Type B pancreatic cell (in vitro differentiated cells): ENCODE measurements around the gene KCTD18. TPM values are rescaled to one million over a fixed set of nuclear protein-coding genes. Genes with fewer than 3 reads are reported as not detected.

Experiments
- DNase-seq: peaks from one replicate; pipeline ENCODE4 v3.0.0; 2021; ENCODE audit warnings: mixed read lengths; ENCODE audit not compliant: unreplicated experiment; ENCODE audit errors: extremely low spot score
- H3K27ac Mint-ChIP-seq: 2 replicates; pipeline ENCODE4 v1.8.0; 2021; ENCODE audit warnings: mild to moderate bottlenecking, mixed read lengths
- H3K27me3 Mint-ChIP-seq: 2 replicates; pipeline ENCODE4 v1.8.0; 2021; ENCODE audit warnings: mixed read lengths
- H3K36me3 Mint-ChIP-seq: 2 replicates; pipeline ENCODE4 v1.8.0; 2021; ENCODE audit warnings: mixed read lengths
- H3K4me1 Mint-ChIP-seq: one replicate; pipeline ENCODE4 v1.8.0; 2021; ENCODE audit warnings: mixed read lengths; ENCODE audit not compliant: unreplicated experiment
- H3K4me3 Mint-ChIP-seq: 2 replicates; pipeline ENCODE4 v1.8.0; 2021; ENCODE audit warnings: mild to moderate bottlenecking, mixed read lengths
- H3K9me3 Mint-ChIP-seq: 2 replicates; pipeline ENCODE4 v1.8.0; 2021; ENCODE audit warnings: mixed read lengths
- total RNA-seq: library from RNA; stranded (reverse); gene quantifications from 2 replicates; pipeline ENCODE4 v1.2.1, GENCODE V29; 2021; ENCODE audit warnings: low replicate concordance
- TF ChIP-seq, protein P1 (sequence below): fragments of 200-600 bp; sonication (generic); conservative IDR thresholded peaks from 2 replicates; pipeline ENCODE4 v1.5.0; 2021; ENCODE audit warnings: antibody characterized with exemption, mild to moderate bottlenecking

The KCTD18 gene
- total RNA-seq, 1 donor from 2014 or later, result 10.9 TPM

DNA sequence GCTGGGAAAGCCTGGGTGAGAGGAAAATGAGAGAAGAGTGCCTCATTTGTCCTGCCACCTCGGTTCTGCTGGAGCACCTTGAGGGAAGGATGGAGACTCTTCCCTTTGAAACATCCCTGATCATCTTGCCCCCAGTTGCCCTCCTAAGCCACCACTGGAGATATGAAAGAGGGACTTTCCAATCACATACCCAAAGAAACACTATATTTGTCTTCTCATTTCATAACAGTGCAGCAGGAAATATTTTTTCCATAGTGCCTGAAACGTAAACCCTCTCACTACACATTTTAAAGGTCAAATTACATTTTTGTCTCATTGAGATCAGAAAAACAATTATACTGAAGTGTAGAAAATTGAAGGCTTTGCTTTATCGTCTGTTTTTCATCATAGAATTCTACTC lies 63.3 kb downstream of the KCTD18 start:
- Mint-ChIP-seq H3K27me3 (no peaks in the 10 kb centered on the region), H3K4me1 (no peaks in the 10 kb centered on the region), H3K4me3 (no peak overlapping the region), H3K27ac (no peak overlapping the region), H3K9me3 (no peaks in the 10 kb centered on the region), H3K36me3 (peaks cover 37% of the 10 kb centered on the region)
- TF ChIP-seq, protein P1, sequence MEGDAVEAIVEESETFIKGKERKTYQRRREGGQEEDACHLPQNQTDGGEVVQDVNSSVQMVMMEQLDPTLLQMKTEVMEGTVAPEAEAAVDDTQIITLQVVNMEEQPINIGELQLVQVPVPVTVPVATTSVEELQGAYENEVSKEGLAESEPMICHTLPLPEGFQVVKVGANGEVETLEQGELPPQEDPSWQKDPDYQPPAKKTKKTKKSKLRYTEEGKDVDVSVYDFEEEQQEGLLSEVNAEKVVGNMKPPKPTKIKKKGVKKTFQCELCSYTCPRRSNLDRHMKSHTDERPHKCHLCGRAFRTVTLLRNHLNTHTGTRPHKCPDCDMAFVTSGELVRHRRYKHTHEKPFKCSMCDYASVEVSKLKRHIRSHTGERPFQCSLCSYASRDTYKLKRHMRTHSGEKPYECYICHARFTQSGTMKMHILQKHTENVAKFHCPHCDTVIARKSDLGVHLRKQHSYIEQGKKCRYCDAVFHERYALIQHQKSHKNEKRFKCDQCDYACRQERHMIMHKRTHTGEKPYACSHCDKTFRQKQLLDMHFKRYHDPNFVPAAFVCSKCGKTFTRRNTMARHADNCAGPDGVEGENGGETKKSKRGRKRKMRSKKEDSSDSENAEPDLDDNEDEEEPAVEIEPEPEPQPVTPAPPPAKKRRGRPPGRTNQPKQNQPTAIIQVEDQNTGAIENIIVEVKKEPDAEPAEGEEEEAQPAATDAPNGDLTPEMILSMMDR, result no peak
- no peak for DNase-seq

DNA sequence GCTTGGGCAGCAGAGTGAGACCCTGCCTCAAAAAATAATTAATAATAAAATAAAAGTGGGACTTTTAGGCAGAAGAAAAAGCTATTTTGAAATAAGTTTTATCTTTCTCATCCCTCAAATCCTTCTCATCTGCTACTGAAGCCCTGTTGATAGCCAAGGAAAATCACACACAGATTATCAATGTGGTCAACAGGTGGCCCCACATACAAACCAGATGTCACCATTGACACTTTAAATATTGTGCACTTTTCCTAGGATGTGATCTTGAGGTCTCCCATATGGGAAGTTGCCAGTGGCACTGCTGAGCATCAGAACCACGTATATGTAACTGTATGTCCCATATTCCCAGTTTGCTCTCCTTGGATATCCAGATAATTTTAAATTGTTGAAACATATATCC lies 64.6 kb downstream of the KCTD18 start:
- no peak overlapping the region for H3K27ac Mint-ChIP-seq
- no peak overlapping the region for H3K4me3 Mint-ChIP-seq
- no peaks in the 10 kb centered on the region for H3K9me3 Mint-ChIP-seq
- DNase-seq, result no peak
- H3K4me1 Mint-ChIP-seq, result no peaks in the 10 kb centered on the region
- TF ChIP-seq, protein P1, result no peak
- H3K36me3 Mint-ChIP-seq, result peaks cover 38% of the 10 kb centered on the region
- H3K27me3 Mint-ChIP-seq, result no peaks in the 10 kb centered on the region

DNA sequence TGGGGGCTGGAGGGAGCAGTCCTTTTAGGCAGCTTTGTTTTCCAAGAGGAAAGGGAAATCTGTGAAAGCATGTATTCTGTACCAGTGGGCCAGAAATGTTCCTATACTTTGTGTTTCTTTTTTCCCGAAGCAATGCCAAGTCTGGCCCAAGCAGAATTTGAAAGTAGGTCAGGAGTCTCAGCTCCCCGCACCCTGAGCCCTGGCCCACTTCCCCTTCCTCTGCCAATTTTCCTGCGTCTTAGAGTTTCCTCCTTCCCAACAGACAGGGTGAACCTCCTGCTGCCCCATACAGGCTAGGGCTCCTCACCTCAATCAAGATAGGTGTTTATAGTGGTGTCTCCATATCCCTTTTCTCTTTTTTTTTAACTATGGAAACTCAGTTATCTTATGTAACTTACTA lies 65.3 kb downstream of the KCTD18 start:
- no peak overlapping the region for H3K27ac Mint-ChIP-seq
- peaks cover 37% of the 10 kb centered on the region for H3K36me3 Mint-ChIP-seq
- H3K4me3 Mint-ChIP-seq, result no peak overlapping the region
- no peaks in the 10 kb centered on the region for H3K9me3 Mint-ChIP-seq
- no peaks in the 10 kb centered on the region for H3K27me3 Mint-ChIP-seq
- TF ChIP-seq, protein P1, result no peak
- H3K4me1 Mint-ChIP-seq, result no peaks in the 10 kb centered on the region
- no peak for DNase-seq

DNA sequence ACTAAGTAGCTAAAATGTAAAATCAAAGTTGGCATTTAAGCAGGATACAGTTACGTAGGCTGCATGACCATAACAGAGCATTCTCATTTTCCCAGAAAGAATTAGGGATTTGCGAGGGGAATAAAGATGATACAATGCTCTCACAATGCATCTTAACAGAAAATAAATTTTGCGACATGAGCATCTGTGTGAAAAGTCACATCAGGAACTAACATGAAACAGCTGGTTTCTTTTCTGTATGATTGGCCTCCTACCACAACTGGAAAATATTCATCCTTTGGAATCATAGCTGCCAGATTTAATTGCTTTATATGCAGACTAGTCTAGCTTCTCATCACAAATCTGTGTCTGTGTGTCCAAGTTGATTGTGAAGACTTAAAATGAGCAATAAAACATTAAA lies 66.0 kb downstream of the KCTD18 start:
- Mint-ChIP-seq H3K4me1 (no peaks in the 10 kb centered on the region), H3K27me3 (no peaks in the 10 kb centered on the region), H3K27ac (no peak overlapping the region), H3K9me3 (no peaks in the 10 kb centered on the region), H3K4me3 (no peak overlapping the region), H3K36me3 (peaks cover 39% of the 10 kb centered on the region)
- TF ChIP-seq, protein P1, result no peak
- no peak for DNase-seq

DNA sequence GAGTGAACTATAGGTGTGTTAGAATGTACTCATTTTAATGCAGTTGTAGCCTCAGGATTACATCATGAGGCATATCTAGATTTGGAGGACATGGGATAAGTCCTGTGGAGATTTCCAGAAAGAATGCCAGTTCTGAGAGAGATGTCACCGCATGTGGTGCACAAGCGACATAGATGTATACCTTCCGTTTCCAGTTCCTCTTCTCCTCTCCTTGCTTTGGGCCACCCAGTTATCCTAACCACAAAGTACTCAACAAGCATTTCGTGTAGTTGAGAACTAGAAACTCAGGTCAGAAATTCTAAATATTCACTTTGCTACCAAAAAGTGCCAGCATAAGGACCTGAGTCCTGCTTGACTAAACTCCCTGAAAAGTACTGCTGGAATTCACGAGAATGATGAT lies 66.5 kb downstream of the KCTD18 start:
- no peak overlapping the region for H3K4me3 Mint-ChIP-seq
- peaks cover 39% of the 10 kb centered on the region for H3K36me3 Mint-ChIP-seq

More for the DNA sequence above, 66.5 kb downstream of the KCTD18 start:
- Mint-ChIP-seq H3K27me3 (no peaks in the 10 kb centered on the region), H3K9me3 (no peaks in the 10 kb centered on the region), H3K4me1 (no peaks in the 10 kb centered on the region), H3K27ac (no peak overlapping the region)
- no peak for DNase-seq
- TF ChIP-seq, protein P1, result no peak
